Spinal cord (tissue), 10 donors: Measurements from ENCODE around the gene PIGB. TPM values are rescaled to one million over a fixed set of nuclear protein-coding genes. Genes with fewer than 3 reads are reported as not detected.
"Not testable (repeated sequence)": the region's sequence is repeated elsewhere in the genome, so short reads cannot be mapped to it uniquely, and the experiment has no call there.

Experiments
- DNase-seq, 6 donors: peaks; one replicate each; pipeline versions ENCODE4 v3.0.0 to v3.0.0-alpha.2; 2013 to 2015; ENCODE audit warnings: low spot score in 6 of 6, low read depth in 4 of 6
- H3K27ac ChIP-seq: one replicate; pipeline ENCODE4 v1.5.1; 2013; ENCODE audit warnings: low read depth, low read length, control low read depth
- H3K27me3 ChIP-seq: one replicate; pipeline ENCODE4 v1.6.1; 2013; ENCODE audit warnings: low read length; ENCODE audit not compliant: control insufficient read depth, insufficient read depth
- H3K36me3 ChIP-seq: one replicate; pipeline ENCODE4 v1.6.1; 2013; ENCODE audit warnings: low read length; ENCODE audit not compliant: control insufficient read depth, insufficient read depth
- H3K4me1 ChIP-seq: one replicate; pipeline ENCODE4 v1.6.1; 2013; ENCODE audit warnings: low read length; ENCODE audit not compliant: control insufficient read depth, insufficient read depth
- H3K4me3 ChIP-seq: one replicate; pipeline ENCODE4 v1.5.1; 2013; ENCODE audit warnings: low read depth, low read length, control low read depth
- H3K9me3 ChIP-seq: one replicate; pipeline ENCODE4 v1.6.1; 2013; ENCODE audit warnings: low read length; ENCODE audit not compliant: control insufficient read depth, insufficient read depth
- WGBS: methylation state at CpG from one replicate; pipeline ENCODE4 v1.1.5; 2013; ENCODE audit warnings: missing lambda C conversion rate; ENCODE audit not compliant: insufficient coverage; 5-methylcytosine and 5-hydroxymethylcytosine counted together
- long read RNA-seq, 4 donors: transcript quantifications; one replicate each; lab custom pipeline, GENCODE V29; 2026
- polyA plus RNA-seq, 2 donors: library from polyadenylated mRNA; unstranded; fragments of 120-200 nt; gene quantifications; one replicate each; pipeline ENCODE4 v1.2.1, GENCODE V29; 2013; ENCODE audit not compliant: insufficient read length in 2 of 2
- total RNA-seq, 2 donors: library from RNA; depleted of rRNA in 1 of 2; stranded (reverse); fragments of 120-200 nt in 1 of 2; fragments of >200 nt in 1 of 2; gene quantifications; one replicate each; pipeline versions ENCODE4 v1.2.3 to v1.2.4, GENCODE V29; 2013 to 2014
- donor health status: healthy.

The PIGB gene
- total RNA-seq, result 10 to 100 TPM; 11.6 to 14.8 TPM
- 10 to 100 TPM; 15.0 to 19.1 TPM for polyA plus RNA-seq
- long read RNA-seq, donor 1, partial matches to known transcripts, result 0 of 3 reads
- long read RNA-seq, donor 1, other reads (novel, unspliced or antisense), result 0 of 3 reads
- long read RNA-seq, donor 2, result 0 reads
- long read RNA-seq, donor 3, result 0 reads
- long read RNA-seq, donor 4, partial matches to known transcripts, result 0 of 3 reads
- long read RNA-seq, donor 4, other reads (novel, unspliced or antisense), result 0 of 3 reads

DNA sequence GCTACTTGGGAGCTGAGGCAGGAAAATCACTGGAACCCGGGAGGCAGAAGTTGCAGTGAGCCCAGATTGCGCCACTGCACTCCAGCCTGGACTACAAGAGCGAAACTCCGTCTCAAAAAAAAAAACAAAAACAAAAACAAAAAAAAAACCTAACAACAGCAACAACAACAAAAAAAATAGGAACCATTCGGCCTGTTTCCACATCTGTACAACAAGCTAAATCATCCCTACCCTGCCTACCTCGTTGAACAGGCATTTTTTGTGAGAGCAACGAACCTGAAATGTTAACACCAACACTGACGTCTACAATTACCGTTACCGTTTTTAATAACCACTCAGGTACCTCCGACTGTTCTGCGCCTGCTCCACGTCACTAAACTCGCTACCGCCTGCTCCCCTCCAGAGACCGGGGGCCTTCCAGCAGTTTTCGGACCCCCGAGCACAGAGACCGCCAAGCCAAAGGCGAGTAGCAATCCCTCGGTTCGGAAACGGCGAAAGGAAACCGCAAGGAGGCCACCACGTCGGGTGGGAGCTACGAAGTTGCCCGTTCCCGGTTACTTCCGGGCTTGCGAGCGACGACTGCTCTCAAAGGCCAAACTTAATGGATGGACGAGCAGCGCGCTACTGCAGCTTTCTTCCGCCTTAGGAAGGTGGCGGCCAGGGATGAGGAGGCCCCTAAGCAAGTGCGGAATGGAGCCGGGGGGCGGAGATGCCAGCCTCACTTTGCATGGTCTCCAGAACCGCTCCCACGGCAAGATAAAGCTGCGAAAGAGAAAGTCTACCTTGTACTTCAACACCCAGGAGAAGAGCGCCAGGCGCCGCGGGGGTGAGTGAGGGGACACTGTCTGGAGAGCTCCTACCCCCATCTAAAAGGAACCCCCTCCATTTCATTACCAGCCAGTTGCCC is at the start of gene PIGB, which contains the start of gene PIGBOS1:
Gene PIGB, plus strand, starts transcription at position 635 of the 907 bp plus-strand sequence. Its CDS starts 29 bp downstream, at position 664.
Gene PIGBOS1, minus strand, starts transcription at position 536 of the 907 bp plus-strand sequence. CDS start 1,331 bp downstream, outside the sequence.
- peak; percentile 67 to 96 (median 82) for DNase-seq
- peak within 1 kb of the TSS; percentile 97 for H3K4me3 ChIP-seq

DNA sequence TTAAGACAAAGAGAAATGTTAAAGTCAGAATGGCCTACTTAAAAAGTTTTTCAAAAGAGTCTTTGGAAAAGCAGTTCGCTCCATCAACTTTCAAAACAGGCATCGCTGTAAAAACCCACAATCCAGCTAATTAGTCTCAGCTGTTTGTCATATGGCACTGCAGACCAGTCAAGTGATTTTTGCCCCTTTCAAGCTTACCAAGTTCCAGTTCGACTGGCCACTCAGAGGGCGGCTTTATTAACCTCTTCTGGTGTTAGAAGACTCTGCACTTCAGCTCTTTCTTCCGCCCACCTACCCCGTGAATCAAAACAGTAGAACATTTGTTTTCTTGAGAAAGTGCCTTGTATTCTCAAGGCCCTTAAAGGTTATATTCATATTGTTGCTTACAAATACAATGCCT is 48.7 kb upstream of the PIGB start:
- whole genome bisulfite sequencing, result 58% methylated on average over 3 of the region's 6 CpGs
- H3K27me3 ChIP-seq, result no peaks in the 10 kb centered on the region
- no peak for DNase-seq
- no peaks in the 10 kb centered on the region for H3K36me3 ChIP-seq
- no peaks in the 10 kb centered on the region for H3K9me3 ChIP-seq
- H3K4me3 ChIP-seq, result no peak overlapping the region
- H3K27ac ChIP-seq, result no peak overlapping the region
- peaks cover 3% of the 10 kb centered on the region for H3K4me1 ChIP-seq

More for the DNA sequence above, at the start of gene PIGB, which contains the start of gene PIGBOS1:
- WGBS, result 1% methylated on average over 39 of the region's 49 CpGs
- Histone ChIP-seq H3K4me1 (peaks cover 8% of the 10 kb centered on the region), H3K9me3 (no peaks in the 10 kb centered on the region), H3K27ac (peak within 1 kb of the TSS; percentile 84), H3K36me3 (no peaks in the 10 kb centered on the region), H3K27me3 (no peaks in the 10 kb centered on the region)

DNA sequence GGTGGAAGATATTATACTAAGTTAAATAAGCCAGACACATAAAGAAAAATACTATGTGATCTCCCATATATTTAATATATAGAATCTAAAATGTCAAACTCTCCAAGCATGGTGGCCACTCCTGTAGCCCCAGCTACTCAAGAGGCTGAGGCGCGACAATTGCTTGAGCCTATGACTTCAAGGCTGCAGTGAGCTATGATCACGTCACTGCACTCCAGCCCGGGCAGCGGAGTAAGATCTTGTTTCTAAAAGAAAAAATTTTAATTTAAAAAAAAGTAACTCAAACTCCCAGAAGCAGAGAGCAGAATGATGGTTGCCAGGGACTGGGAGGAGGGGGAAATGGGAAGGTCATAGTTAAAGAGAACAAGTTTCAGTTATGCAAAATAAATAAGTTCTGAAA is 42.7 kb upstream of the PIGB start:
- H3K27me3 ChIP-seq, result no peaks in the 10 kb centered on the region
- no peaks in the 10 kb centered on the region for H3K4me1 ChIP-seq
- H3K9me3 ChIP-seq, result no peaks in the 10 kb centered on the region
- no peak for DNase-seq
- H3K36me3 ChIP-seq, result no peaks in the 10 kb centered on the region
- H3K4me3 ChIP-seq, result no peak overlapping the region
- no peak overlapping the region for H3K27ac ChIP-seq
- no CpG with 5 or more reads among the region's 5 CpGs for WGBS

DNA sequence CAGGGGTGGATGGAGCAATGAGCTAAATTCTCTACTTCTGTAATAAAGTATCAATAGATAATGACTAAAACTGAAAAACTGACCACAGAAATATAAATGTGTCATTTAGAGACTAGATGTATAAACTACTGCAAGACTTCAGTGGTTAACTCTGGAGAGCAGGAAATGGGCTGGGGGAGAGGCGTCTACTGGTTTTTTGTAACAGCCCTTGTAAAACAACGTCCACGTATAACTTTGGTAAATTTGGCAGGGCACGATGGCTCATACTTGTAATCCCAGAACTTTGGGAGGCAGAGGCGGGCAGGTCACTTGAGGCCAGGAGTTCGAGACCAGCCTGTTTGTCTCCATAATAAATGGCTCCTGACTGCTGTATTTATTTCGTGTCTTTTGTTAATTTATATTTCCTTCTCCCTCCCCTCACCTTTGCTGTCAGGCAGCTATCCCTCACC is 41.9 kb upstream of the PIGB start:
- DNase-seq, result no peak
- H3K36me3 ChIP-seq, result no peaks in the 10 kb centered on the region
- no peak overlapping the region for H3K27ac ChIP-seq
- 79% methylated on average over 6 of the region's 7 CpGs for WGBS
- H3K4me1 ChIP-seq, result no peaks in the 10 kb centered on the region
- H3K27me3 ChIP-seq, result no peaks in the 10 kb centered on the region
- no peak overlapping the region for H3K4me3 ChIP-seq
- no peaks in the 10 kb centered on the region for H3K9me3 ChIP-seq

DNA sequence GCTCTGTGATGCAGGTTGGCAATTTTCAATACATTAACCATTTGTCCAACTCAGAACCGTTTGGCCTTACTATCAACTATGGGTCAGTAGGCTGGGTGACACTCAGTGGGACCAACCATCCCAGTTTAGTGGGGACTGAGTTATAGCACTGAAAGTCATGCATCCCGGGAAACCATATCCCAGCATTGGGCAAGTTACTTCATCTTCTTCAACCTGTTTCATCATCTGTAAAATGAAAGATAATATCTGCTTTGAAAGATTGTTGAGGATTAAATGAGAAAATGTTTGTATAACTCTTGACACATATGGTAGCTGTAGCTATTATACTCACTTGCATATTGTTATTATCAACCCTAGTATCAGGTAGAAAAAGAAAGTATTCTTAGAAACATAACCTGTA is 41.3 kb upstream of the PIGB start:
- DNase-seq, result no peak
- H3K27ac ChIP-seq, result no peak overlapping the region
- WGBS, result 40% methylated on average over 1 of the region's 2 CpGs
- no peaks in the 10 kb centered on the region for H3K9me3 ChIP-seq
- H3K4me3 ChIP-seq, result no peak overlapping the region
- no peaks in the 10 kb centered on the region for H3K27me3 ChIP-seq
- H3K4me1 ChIP-seq, result no peaks in the 10 kb centered on the region
- H3K36me3 ChIP-seq, result no peaks in the 10 kb centered on the region

DNA sequence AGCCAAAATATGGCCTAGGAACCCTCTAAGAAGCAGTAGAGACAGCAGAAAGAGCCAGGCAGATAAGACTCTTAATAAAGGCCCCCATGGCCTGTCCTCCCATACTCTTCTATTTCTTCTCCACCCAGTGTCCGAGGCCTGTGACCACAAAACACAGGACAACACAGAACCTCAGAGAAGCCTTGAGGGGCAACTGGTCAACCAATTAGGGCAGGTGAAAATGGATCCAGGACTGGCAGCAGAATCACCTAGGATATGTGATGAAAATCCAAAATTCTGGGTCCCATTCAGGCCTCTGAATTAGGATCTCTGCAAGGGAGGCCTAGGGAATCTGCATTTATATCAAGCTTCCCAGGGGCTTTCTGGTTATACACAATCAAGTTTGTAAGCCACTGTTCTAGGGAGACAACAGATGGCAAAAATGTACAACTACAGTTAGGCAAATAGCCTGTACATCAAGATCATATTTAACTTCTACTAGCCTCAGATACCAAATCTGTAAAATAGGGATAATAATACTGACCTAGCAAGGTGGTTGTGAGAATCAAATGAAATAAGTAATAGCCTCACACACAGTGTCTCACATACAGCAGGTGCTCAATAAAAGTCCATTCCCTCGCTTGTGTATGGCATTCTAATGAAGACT is 39.8 kb upstream of the PIGB start:
- no peaks in the 10 kb centered on the region for H3K27me3 ChIP-seq
- H3K9me3 ChIP-seq, result no peaks in the 10 kb centered on the region
- H3K4me3 ChIP-seq, result no peak overlapping the region
- no peaks in the 10 kb centered on the region for H3K36me3 ChIP-seq
- 100% methylated on average over 1 of the region's 2 CpGs for WGBS
- no peaks in the 10 kb centered on the region for H3K4me1 ChIP-seq
- H3K27ac ChIP-seq, result no peak overlapping the region
- DNase-seq, result no peak

DNA sequence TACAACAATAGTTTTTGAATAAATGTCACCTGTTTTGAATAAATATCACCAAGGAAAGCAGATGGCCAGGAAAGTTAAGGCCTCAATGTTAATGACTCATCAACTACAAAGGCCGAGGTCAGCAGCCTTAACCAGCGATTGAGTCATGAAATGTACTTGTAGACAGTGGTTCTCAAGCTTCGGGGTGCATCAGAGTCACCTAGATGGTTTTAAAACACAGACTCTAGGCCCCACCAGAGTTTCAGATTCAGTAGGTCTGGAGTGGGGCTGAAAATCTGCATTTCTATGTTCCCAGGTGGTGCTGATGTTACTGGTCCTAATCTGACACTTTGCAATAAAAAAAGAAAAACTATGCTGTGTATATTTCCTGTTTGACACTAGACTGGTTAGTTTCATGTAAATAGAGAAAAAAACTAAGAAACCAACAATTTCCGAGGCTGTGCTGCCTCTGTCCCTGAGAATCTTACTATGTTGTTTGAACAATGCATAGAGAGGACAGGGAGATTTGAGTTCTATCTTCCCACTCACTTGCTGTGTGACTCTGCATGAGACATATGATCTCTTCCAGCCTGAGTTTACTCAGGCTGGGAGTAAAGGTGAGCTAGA is 39.2 kb upstream of the PIGB start:
- DNase-seq, result no peak
- Histone ChIP-seq H3K9me3 (no peaks in the 10 kb centered on the region), H3K4me3 (no peak overlapping the region), H3K27ac (no peak overlapping the region), H3K27me3 (no peaks in the 10 kb centered on the region), H3K36me3 (no peaks in the 10 kb centered on the region), H3K4me1 (no peaks in the 10 kb centered on the region)
- no CpG with 5 or more reads among the region's 4 CpGs for WGBS

DNA sequence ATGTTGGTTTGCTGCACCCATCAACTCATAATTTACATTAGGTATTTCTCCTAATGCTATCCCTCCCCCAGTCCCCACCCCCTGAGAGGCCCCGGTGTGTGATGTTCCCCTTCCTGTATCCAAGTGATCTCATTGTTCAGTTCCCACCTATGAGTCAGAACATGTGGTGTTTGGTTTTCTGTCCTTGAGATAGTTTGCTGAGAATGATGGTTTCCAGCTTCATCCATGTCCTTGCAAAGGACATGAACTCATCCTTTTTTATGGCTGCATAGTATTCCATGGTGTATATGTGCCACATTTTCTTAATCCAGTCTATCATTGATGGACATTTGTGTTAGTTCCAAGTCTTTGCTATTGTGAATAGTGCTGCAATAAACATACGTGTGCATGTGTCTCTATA is 38.4 kb upstream of the PIGB start:
- not testable (repeated sequence) for H3K4me1 ChIP-seq, H3K9me3 ChIP-seq, H3K27me3 ChIP-seq, DNase-seq, H3K36me3 ChIP-seq, H3K27ac ChIP-seq, H3K4me3 ChIP-seq
- no CpG with 5 or more reads among the region's 2 CpGs for WGBS

DNA sequence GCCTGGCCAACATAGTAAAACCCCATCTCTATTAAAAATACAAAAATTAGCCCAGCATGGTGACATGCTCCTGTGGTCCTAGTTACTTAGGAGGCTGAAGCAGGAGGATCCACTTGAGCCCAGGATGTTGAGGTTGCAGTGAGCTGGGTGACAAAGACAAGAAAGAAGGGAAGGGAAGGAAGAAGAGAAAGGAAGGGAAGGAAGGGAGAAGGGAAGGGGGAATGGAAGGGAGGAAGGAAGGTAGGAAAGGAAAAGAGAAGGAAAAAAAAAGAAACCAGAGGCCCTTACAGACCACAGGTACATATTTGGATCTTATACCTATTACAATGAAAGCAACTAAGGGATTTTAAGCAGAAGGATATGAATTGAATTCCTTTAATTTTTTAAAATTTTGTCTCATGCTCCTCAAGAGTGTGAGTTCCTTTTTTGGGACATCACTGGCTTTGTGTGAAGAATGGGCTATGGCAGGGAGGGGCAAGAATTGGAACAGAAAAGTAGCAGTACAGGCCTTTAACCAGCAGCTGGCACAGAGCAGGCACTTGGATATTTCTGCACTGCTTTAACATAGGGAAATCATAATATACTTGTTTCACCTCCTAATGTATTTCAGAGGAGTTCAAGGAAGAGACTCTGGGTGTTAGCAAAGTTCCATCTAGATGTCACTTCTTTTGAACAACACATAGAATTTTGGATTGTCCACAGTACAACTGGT is 37.3 kb upstream of the PIGB start:
- Histone ChIP-seq H3K9me3 (no peaks in the 10 kb centered on the region), H3K27ac (no peak overlapping the region), H3K4me1 (no peaks in the 10 kb centered on the region), H3K27me3 (no peaks in the 10 kb centered on the region), H3K4me3 (no peak overlapping the region), H3K36me3 (no peaks in the 10 kb centered on the region)
- no peak for DNase-seq
